ENCODE results near the gene TBCK. TPM values are rescaled to one million over a fixed set of nuclear protein-coding genes. Genes with fewer than 3 reads are reported as not detected.

TBCK gene
- total RNA-seq, 4 donors from 2014 or later, result 25.3 to 40.0 (median 37.2) TPM

- TF ChIP-seq CTCF (IDR thresholded peaks at IDR 0.05), result no peak
- DNase-seq (ENCODE audit: low spot score) (no peak), ATAC-seq (ENCODE audit: low FRiP score) (no peak)
These were observed 23.4 kb upstream of the TBCK start for GRCh38 chr4:106339431-106339830.

DNA sequence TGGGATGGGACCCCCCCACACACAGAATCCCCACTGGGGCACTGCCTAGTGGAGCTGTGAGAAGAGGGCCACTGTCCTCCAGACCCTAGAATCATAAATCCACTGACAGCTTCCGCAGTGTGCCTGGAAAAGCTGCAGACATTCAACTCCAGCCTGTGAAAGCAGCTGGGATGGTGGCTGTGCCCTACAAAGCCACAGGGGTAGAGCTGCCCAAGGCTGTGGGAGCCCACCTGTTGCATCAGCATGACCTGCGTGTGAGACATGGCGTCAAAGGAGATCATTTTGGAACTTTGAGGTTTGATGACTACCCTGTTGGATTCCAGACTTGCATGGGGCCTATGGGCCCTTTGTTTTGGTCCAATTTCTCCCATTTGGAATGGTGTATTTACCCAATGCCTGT, 22.7 kb upstream of the TBCK start:
- no peak for TF ChIP-seq CTCF (IDR thresholded peaks at IDR 0.05)
- DNase-seq (ENCODE audit: low spot score) (no peak), ATAC-seq (ENCODE audit: low FRiP score) (no peak)

DNA sequence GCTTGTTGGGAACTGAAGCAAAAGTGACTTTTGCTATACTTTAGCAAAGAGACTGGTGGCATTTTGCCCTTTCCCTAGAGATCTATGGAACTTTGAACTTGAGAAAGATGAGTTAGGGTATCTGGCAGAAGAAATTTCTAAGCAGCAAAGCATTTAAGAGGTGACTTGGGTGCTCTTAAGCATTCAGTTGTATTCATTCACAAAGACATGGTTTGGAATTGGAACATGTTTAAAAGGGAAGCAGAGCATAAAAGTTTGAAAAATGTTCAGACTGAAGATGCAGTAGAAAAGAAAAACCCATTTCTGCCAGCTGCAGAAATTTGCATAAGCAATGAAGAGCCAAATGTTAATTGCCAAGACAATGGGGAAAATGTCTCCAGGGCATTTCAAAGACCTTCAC, 21.9 kb upstream of the TBCK start:
- ATAC-seq (ENCODE audit: low FRiP score) (no peak), DNase-seq (ENCODE audit: low spot score) (no peak)
- no peak for TF ChIP-seq CTCF (IDR thresholded peaks at IDR 0.05)

GRCh38 chr4:106336618-106337017, 20.6 kb upstream of the TBCK start:
- no peak for DNase-seq (ENCODE audit: low spot score)
- no peak for ATAC-seq (ENCODE audit: low FRiP score)
- TF ChIP-seq CTCF (IDR thresholded peaks at IDR 0.05), result no peak

- TF ChIP-seq CTCF (IDR thresholded peaks at IDR 0.05), result no peak
- ATAC-seq (ENCODE audit: low FRiP score) (no peak), DNase-seq (ENCODE audit: low spot score) (no peak)
These were observed 18.9 kb upstream of the TBCK start for GRCh38 chr4:106334741-106335470.

GRCh38 chr4:106333186-106333585, 17.2 kb upstream of the TBCK start:
- ATAC-seq (ENCODE audit: low FRiP score) (no peak), DNase-seq (ENCODE audit: low spot score) (no peak)
- TF ChIP-seq CTCF (IDR thresholded peaks at IDR 0.05), result no peak

DNA sequence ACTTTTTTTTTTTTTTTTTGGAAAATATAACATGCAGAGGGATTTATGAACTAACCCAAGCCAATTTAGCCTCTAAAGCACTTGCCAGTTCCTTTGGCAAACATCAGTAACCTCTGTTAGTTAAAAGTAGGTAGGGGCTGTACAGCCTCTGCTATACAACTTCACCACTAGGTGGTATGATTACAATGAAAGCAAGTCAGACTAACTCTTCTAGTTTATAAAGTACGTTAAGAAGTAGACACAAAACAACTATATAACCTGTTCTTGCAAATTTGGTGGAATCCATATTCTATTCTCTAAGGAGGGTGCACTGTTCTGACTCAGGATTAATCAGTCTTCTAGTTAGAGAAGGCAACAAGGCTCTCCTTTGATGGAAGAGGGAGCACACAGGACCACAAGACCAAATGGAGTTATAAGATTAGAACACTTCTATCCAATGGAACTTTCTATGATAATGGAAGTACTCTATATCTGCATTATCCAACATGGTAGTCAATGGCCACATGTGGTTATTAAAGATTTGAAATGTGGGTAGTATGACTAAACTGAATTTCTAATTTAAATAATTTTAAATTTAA, 13.1 kb upstream of the TBCK start:
- ATAC-seq (ENCODE audit: low FRiP score), result peak; percentile 57
- no peak for DNase-seq (ENCODE audit: low spot score)
- TF ChIP-seq CTCF (IDR thresholded peaks at IDR 0.05), result no peak
